GM12875 (cell line): ENCODE measurements around the gene SSTR5.

Source experiments
- H3K4me3 ChIP-seq: one replicate; pipeline ENCODE4 v1.5.1; 2011; ENCODE audit warnings: low read depth, low read length, control low read depth
- TF ChIP-seq, protein P1 (sequence below): IDR thresholded peaks from 2 replicates; pipeline ENCODE4 v1.5.1; 2011; ENCODE audit warnings: low read depth, mild to moderate bottlenecking, control low read depth, inconsistent platforms, low read length, moderate library complexity, borderline replicate concordance; ENCODE audit not compliant: insufficient read depth

Gene SSTR5

DNA sequence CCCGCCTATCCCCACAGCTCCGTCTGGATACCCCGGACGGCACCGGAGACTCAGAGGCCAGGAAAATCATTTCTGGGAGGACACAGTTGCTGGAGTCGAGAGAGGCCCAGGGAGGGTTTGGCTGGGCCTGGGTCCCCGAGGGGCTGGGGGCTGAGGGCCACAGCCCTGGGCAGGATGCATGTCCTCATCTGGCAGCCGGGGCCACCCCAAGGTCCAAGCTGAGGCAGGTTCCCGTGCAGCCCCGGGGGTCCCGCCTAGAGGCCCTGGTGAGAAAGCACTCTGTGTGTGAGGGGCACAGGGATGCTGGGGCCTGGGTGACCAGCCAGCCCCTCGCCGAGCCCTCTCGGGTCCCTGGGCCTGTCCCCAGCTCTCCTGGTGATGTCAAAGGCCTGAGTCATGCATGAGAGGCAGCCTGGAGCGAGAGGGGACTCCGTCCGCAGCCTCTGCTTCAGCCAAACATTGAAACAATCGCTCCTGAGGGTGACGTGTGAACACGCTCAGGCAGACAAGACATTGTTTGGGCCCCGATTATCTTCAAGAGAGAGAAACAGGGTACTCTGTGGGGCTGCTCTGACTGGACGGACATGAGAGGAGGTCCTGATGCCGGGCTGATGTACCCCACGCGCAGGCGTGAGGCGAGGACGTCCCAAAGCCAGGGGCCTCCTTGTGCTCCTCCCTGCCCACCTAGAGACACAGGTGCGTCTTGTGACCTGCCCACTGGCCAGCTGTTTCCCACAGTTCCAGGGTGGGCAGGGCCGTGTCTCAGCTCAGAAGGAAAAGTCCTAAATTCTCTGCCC, 49.3 kb downstream of the SSTR5 start:
- no peak overlapping the region for H3K4me3 ChIP-seq
- TF ChIP-seq, protein P1, sequence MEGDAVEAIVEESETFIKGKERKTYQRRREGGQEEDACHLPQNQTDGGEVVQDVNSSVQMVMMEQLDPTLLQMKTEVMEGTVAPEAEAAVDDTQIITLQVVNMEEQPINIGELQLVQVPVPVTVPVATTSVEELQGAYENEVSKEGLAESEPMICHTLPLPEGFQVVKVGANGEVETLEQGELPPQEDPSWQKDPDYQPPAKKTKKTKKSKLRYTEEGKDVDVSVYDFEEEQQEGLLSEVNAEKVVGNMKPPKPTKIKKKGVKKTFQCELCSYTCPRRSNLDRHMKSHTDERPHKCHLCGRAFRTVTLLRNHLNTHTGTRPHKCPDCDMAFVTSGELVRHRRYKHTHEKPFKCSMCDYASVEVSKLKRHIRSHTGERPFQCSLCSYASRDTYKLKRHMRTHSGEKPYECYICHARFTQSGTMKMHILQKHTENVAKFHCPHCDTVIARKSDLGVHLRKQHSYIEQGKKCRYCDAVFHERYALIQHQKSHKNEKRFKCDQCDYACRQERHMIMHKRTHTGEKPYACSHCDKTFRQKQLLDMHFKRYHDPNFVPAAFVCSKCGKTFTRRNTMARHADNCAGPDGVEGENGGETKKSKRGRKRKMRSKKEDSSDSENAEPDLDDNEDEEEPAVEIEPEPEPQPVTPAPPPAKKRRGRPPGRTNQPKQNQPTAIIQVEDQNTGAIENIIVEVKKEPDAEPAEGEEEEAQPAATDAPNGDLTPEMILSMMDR: no peak

DNA sequence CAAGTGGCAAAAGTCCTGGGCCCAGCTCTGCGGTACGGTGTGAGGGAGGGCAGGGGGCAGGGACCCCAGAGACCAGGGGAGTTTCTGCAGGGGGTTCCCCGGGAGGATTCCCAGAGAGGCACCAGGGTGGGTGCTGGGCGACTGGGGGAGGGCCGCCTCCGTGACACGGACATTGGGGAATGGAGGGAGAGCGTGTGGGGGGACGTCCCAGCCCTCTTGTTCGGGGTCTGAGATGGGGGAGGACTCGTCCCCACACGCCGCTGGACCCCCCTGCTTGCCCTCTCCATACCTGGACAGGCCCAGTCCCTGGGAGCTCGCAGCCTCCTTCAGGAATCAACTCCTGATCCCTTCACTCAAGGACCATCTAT, 49.8 kb downstream of the SSTR5 start:
- TF ChIP-seq, protein P1: no peak
- no peak overlapping the region for H3K4me3 ChIP-seq

DNA sequence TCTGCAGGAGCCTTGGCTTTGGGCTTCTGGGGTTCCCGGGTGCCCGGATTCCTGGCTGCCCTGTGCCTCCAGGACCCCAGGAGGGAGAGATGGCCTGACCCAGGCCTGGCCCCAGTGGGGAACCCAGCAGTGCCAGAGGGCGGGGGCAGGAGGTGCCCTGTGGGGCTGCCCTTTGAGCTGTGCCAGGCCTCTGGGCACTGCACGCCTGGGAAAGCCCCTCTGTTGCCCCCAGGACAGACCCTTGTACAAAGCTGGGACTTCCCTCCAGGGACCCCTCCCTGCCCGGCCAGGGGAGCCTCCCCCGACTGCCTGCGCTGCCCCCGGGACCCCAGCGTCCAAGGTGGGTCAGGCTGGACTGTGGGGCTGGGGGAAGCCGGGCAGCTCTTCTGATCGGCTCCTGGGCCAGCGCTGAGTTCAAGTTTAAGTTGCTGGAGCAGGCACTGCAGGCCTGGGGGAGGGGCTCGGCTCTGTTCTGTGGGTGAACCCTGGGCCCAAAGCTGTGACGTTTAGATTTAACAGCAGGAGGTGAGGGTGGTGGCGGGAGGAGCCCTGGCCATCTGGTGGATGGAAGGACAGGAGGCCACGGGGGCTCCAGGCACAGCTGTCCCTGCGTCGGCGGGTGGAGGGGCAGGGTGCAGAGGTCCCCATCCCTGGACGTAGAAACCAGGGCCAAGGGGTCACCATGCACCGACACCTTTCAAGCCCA, 51.1 kb downstream of the SSTR5 start:
- TF ChIP-seq, protein P1: no peak
- no peak overlapping the region for H3K4me3 ChIP-seq

DNA sequence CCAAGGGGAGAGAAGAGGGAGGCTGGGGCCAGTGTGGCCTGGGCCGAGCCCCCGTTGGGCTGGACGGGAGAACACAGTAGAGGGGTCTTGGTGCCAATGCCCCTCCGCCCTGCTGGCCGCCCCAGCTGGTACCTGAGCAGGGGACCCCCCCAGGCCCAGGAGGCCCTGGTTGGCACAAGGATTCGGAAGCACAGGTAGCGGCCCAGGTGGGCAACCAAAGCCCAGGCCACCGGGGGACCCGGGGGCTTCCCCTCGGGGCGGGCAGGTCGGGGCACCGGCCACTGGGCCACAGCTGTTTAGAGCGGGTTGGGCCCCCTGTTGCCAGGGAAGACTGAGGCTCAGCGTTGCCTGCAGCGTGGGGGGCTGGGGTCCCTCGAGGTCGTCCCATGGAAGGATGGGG, 51.7 kb downstream of the SSTR5 start:
- H3K4me3 ChIP-seq: no peak overlapping the region
- TF ChIP-seq, protein P1: no peak

DNA sequence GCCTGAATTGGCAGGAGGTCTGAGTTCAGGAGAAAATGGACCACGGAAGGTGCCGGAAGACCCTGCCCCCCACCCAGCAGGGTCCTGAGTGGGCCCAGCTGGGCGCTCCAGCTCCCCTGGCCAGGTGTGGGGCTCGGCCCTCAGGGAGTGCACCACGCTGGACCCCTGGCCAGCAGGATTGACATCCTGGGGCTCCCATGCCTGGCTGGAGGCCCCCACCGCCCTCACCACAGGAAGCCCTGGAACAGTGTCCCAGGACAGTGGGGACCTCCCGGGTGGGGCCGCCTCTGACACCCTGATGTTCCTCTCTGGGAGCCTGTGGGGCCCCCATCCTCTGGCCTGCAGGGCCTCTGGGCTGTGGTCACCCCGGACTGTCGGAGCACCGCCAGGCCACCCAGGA, 52.2 kb downstream of the SSTR5 start:
- no peak overlapping the region for H3K4me3 ChIP-seq
- TF ChIP-seq, protein P1: no peak

DNA sequence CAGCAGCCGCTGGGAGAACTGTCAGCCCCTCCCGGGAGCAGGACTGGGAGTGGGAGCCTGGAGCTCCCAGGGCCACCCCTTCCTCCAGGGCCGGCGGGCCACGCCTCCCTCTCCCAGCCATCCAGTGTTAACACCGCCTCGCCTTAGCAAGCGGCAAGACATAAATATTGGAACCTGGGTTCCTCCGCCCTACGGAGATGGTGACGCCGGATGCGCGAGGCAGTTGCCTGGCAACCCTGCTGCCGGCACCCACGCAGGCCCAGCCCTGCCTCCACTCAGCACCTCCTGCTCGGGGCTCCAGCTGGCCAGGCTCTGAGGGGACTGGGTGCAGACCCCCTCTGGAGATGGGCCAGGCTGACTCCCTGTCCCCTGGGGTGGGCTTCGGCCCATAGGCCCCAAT, 52.9 kb downstream of the SSTR5 start:
- H3K4me3 ChIP-seq: no peak overlapping the region
- TF ChIP-seq, protein P1: no peak

DNA sequence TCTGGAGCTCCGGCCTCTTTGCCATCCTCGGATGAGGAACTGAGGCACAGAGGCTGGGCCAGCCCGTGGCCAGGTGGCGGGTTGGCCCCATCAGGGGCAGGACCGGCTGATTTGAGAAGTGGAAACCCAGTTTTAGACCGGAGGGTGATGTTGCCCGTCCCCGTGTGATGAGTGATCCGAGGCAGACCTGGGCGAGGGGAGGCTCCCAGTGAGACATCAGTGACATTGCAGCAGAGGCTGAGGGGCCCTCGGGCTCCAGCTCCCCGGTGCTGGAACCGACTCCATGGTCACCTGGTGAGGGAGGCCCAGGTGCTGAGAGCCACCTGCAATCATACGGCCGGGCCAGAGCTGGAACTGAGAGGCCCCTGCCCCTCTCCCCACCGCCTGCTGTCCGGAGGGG, 53.5 kb downstream of the SSTR5 start:
- no peak overlapping the region for H3K4me3 ChIP-seq
- TF ChIP-seq, protein P1: no peak
